ENCODE results near the gene NBPF3. TPM values are rescaled to one million over a fixed set of nuclear protein-coding genes. Genes with fewer than 3 reads are reported as not detected.
A peak's percentile ranks its signal among the peaks of the same experiment; 100 is the strongest.

NBPF3 gene
- total RNA-seq, 1 donor from 2014 or later: 3.1 TPM

GRCh38 chr1:21491488-21492355 lies 51.8 kb downstream of the NBPF3 start:
- intact Hi-C loops (cut with micrococcal nuclease): no loop called here
- no peaks in the 10 kb centered on the region for H3K36me3 Mint-ChIP-seq (ENCODE audit: low read depth)
- H3K27ac Mint-ChIP-seq: no peak overlapping the region
- H3K4me1 Mint-ChIP-seq: peaks cover 5% of the 10 kb centered on the region
- no peaks in the 10 kb centered on the region for H3K9me3 Mint-ChIP-seq
- peaks cover 12% of the 10 kb centered on the region for H3K27me3 Mint-ChIP-seq
- no peak for DNase-seq
- no peak overlapping the region for H3K4me3 Mint-ChIP-seq

GRCh38 chr1:21492356-21492625 lies 52.4 kb downstream of the NBPF3 start:
- intact Hi-C loops (cut with micrococcal nuclease): no loop called here

DNA sequence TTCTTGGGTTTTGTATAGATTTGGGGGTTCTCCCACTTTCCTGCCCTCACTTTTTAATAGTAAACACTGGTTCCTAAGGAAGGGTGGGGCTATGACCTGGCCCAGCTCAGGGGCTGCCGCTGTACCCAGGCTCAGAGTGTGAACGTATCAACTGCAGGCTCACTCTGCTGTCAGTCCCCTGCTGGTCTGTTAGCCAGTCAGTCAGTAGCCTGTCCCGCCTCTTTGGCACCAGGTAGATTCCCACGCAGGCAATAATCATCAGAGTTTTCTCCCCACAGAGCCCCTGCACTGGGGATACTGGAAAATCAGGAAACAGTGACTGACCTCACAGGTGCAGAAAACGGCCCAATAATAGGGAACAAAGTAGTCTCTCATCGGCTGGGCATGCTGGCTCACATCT lies 54.3 kb downstream of the NBPF3 start:
- Mint-ChIP-seq H3K9me3 (no peaks in the 10 kb centered on the region), H3K4me1 (no peaks in the 10 kb centered on the region), H3K27ac (no peak overlapping the region), H3K27me3 (peaks cover 14% of the 10 kb centered on the region), H3K36me3 (ENCODE audit: low read depth) (no peaks in the 10 kb centered on the region), H3K4me3 (no peak overlapping the region)
- intact Hi-C loops (cut with micrococcal nuclease): no loop called here
- no peak for DNase-seq

More at GRCh38 chr1:21492356-21492625, 52.4 kb downstream of the NBPF3 start:
- Mint-ChIP-seq H3K27ac (no peak overlapping the region), H3K27me3 (peaks cover 12% of the 10 kb centered on the region), H3K36me3 (ENCODE audit: low read depth) (no peaks in the 10 kb centered on the region), H3K4me3 (no peak overlapping the region), H3K9me3 (no peaks in the 10 kb centered on the region), H3K4me1 (peaks cover 5% of the 10 kb centered on the region)
- no peak for DNase-seq

DNA sequence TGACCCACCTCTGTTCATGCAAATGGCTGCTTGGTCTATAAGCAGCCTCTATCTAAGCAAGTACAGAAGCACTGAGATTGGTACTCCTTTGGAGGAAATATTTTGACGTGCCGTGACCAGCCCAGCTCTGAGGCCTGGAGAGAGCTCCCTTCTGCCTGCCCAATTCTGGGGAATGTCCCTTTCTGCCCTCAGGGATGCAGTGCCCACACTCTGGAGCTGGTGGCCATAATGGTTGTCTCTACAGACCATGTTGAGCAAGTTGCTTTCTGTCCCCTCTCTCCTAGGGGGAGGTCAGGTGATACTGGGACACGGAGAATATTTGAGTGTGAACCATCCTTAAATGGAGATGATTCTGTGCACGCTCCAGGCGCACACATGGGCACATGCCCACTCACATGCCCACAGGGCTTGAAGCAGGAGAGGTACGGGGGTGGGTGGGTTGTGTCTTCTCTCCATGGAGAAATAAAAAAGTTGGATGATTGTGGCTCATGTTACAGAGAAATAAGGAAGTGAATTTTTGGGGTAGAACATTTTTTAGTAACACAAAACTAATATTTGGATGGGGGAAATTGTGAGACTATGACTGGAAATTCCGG lies 55.4 kb downstream of the NBPF3 start:
- Mint-ChIP-seq H3K9me3 (no peaks in the 10 kb centered on the region), H3K27ac (no peak overlapping the region), H3K4me3 (no peak overlapping the region), H3K36me3 (ENCODE audit: low read depth) (no peaks in the 10 kb centered on the region), H3K4me1 (no peaks in the 10 kb centered on the region), H3K27me3 (peaks cover 14% of the 10 kb centered on the region)
- intact Hi-C loops (cut with micrococcal nuclease): no loop called here
- no peak for DNase-seq

GRCh38 chr1:21496063-21496462 lies 56.1 kb downstream of the NBPF3 start:
- DNase-seq: no peak
- Mint-ChIP-seq H3K4me3 (no peak overlapping the region), H3K9me3 (no peaks in the 10 kb centered on the region), H3K27ac (no peak overlapping the region), H3K4me1 (no peaks in the 10 kb centered on the region), H3K36me3 (ENCODE audit: low read depth) (no peaks in the 10 kb centered on the region), H3K27me3 (peaks cover 14% of the 10 kb centered on the region)
- intact Hi-C loops (cut with micrococcal nuclease): no loop called here

- Mint-ChIP-seq H3K4me1 (no peaks in the 10 kb centered on the region), H3K9me3 (no peaks in the 10 kb centered on the region), H3K27me3 (peaks cover 14% of the 10 kb centered on the region), H3K27ac (no peak overlapping the region), H3K36me3 (ENCODE audit: low read depth) (no peaks in the 10 kb centered on the region), H3K4me3 (no peak overlapping the region)
- DNase-seq: no peak
- intact Hi-C loops (cut with micrococcal nuclease): no loop called here
Observed at GRCh38 chr1:21496886-21497285, 56.9 kb downstream of the NBPF3 start.

DNA sequence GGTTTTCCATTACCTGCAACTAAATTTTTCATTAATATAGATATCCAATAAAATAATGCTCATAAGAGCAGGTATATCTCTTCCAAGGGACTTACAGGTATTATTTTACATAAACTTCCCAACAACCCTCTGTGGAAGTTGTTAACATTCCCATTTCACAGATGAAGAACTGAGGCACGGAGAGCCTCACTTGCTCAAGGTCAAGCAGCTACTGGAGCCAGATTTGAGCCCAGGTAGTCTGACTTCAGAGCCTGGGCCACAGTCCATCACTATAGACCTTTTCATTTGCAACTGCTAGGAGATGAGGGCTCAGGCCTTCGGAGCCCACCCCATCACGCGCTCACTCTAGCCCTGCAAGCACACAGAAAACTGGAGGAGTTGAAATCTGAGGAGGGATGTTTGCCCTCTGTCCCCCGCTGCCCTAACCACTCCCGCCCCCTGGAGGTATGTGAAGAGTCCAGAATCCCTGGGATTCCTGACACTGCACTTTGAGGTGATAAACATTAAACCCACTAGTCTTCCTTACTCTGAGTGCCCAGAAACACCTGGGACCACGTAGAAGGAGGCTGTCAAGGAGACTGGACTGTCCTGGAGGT lies 57.6 kb downstream of the NBPF3 start:
- Mint-ChIP-seq H3K27me3 (peaks cover 11% of the 10 kb centered on the region), H3K4me3 (no peak overlapping the region)
- intact Hi-C loops (cut with micrococcal nuclease): no loop called here

GRCh38 chr1:21499283-21499950 lies 59.5 kb downstream of the NBPF3 start:
- H3K27me3 Mint-ChIP-seq: peaks cover 11% of the 10 kb centered on the region
- no peaks in the 10 kb centered on the region for H3K9me3 Mint-ChIP-seq
- intact Hi-C loops (cut with micrococcal nuclease): no loop called here

More for the DNA sequence above, 57.6 kb downstream of the NBPF3 start:
- H3K27ac Mint-ChIP-seq: no peak overlapping the region
- H3K9me3 Mint-ChIP-seq: no peaks in the 10 kb centered on the region
- DNase-seq: no peak
- H3K4me1 Mint-ChIP-seq: no peaks in the 10 kb centered on the region
- H3K36me3 Mint-ChIP-seq (ENCODE audit: low read depth): no peaks in the 10 kb centered on the region

GRCh38 chr1:21503706-21504377 lies 63.9 kb downstream of the NBPF3 start:
- Mint-ChIP-seq H3K27ac (no peak overlapping the region), H3K9me3 (no peaks in the 10 kb centered on the region), H3K27me3 (peaks cover 20% of the 10 kb centered on the region), H3K4me1 (peaks cover 3% of the 10 kb centered on the region), H3K4me3 (no peak overlapping the region), H3K36me3 (ENCODE audit: low read depth) (no peaks in the 10 kb centered on the region)
- intact Hi-C loops (cut with micrococcal nuclease): loop anchor here (10.0 kb wide), 1 partner anchor 461 kb away; no protein-coding TSS in a partner anchor
- DNase-seq: no peak

More at GRCh38 chr1:21499283-21499950, 59.5 kb downstream of the NBPF3 start:
- H3K4me1 Mint-ChIP-seq: no peaks in the 10 kb centered on the region
- no peak overlapping the region for H3K4me3 Mint-ChIP-seq
- H3K36me3 Mint-ChIP-seq (ENCODE audit: low read depth): no peaks in the 10 kb centered on the region
- H3K27ac Mint-ChIP-seq: no peak overlapping the region
- DNase-seq: no peak

DNA sequence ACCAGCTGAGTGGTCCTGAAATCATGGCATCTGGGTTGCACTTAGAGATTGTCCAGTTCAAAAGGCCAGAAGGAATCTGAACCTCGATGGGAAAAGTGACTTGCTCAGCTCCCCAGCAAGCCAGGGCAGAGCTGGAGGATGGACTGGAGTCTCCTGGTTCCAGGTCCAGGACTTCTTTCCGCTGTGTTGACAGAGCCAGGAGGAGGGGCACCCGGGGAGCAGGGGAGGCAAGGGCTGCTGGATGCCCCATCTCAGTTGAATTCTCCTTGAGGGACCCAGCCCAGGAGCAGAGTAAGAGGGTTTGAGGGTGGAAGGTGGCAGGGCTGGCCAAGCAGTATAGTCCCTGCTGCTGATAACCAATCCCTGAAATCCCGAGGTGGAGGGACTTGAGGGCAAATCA lies 66.9 kb downstream of the NBPF3 start:
- Mint-ChIP-seq H3K27ac (no peak overlapping the region), H3K4me1 (peaks cover 5% of the 10 kb centered on the region), H3K9me3 (no peaks in the 10 kb centered on the region), H3K4me3 (no peak overlapping the region), H3K36me3 (ENCODE audit: low read depth) (no peaks in the 10 kb centered on the region), H3K27me3 (peaks cover 38% of the 10 kb centered on the region)
- intact Hi-C loops (cut with micrococcal nuclease): loop anchor here (10.0 kb wide), 1 partner anchor 458 kb away; no protein-coding TSS in a partner anchor
- DNase-seq: no peak

DNA sequence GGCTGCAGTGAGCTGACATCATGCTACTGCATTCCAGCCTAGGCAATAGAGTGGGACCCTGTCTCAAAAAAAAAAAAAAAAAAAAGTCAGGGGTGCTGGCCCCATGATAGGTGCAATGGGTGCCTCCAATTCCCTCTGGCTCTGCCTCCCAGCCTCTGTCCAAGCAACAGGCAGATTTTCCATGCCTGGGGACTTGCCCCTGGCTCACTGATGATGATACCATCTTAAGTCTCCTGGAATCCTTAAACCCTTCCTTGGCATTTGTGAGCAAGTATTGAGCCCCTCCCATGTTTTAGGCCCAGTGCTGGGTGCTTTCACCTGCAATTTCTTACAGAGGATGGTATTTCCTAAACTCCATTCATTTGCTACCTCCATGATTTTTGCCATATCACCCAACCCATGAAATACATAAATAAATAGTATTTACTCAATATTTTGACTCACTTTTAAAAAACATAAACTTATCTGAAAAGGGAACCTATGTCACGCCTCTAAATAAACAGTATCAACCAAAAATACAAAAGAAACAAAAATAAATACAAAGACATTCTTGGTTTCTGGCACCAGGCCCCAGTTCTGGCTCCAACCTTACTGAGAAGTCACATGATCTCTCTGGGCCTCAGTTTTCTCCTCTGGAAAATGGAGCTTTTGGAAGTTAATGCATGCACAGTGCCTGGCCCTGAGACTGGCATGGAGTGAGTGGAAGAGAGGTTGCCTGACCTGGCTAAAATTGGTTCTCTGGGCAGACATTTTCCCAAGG lies 67.8 kb downstream of the NBPF3 start:
- no peak for DNase-seq
- intact Hi-C loops (cut with micrococcal nuclease): loop anchor here (1.0 to 10.0 kb wide), 2 partner anchors 152 to 457 kb away; no protein-coding TSS in a partner anchor
- H3K27ac Mint-ChIP-seq: no peak overlapping the region
- H3K4me1 Mint-ChIP-seq: peaks cover 5% of the 10 kb centered on the region
- H3K9me3 Mint-ChIP-seq: no peaks in the 10 kb centered on the region
- H3K36me3 Mint-ChIP-seq (ENCODE audit: low read depth): no peaks in the 10 kb centered on the region
- H3K27me3 Mint-ChIP-seq: peaks cover 42% of the 10 kb centered on the region
- H3K4me3 Mint-ChIP-seq: no peak overlapping the region

DNA sequence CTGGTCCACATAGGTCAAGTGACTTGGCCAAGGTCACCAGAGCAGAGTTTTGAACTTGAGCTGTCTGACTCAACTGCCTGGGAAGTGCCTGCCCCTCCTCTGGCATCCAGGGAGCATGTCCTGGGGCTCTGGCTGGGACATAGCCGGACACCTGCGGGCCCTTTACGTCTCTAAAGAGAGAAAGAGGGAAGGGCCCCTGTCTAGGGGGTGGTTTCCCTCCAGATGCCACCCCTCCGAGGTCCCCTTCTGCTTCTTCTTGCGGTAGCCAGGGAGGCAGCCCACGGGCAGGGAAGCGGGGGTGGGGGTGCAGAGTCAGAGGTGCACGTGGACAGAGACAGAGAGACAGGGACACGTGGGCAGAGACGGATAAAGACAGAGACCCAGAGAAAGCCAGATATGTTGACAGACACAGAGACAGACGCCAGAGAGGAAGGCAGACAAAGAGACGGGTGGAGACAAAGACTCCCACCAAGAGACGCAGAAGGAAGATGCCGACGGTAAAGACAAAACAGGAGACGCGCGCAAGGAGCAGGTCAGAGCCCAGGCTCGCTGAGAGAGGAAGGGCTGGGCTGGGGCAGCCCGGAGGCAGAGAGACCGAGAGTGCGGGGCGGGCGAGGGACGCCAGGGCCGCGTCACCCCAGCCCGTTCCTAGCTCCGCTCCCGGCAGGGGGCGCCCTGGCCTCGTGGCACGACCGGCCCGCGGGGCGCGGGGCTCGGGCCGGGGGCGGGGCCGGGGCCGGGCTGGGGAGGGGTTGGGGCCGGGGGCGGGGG lies 68.8 kb downstream of the NBPF3 start:
- Mint-ChIP-seq H3K27me3 (peaks cover 42% of the 10 kb centered on the region), H3K36me3 (ENCODE audit: low read depth) (no peaks in the 10 kb centered on the region), H3K4me3 (peak overlapping the region; percentile 77), H3K4me1 (peaks cover 5% of the 10 kb centered on the region), H3K9me3 (no peaks in the 10 kb centered on the region), H3K27ac (peak overlapping the region; percentile 34)
- intact Hi-C loops (cut with micrococcal nuclease): loop anchor here (1.0 to 10.0 kb wide), 2 partner anchors 151 to 456 kb away; no protein-coding TSS in a partner anchor
- DNase-seq: peak; percentile 91
